LoVo (cell line): Measurements from ENCODE around the gene GDPD2.

Source experiments
- DNase-seq: peaks from one replicate; pipeline ENCODE4 v3.0.0-alpha.2; 2016; ENCODE audit warnings: low spot score

GDPD2 gene

GRCh38 chrX:70437921-70438665 lies 15.0 kb downstream of the GDPD2 start:
- DNase-seq, result no peak

GRCh38 chrX:70439016-70439415 lies 15.9 kb downstream of the GDPD2 start:
- no peak for DNase-seq

GRCh38 chrX:70442224-70442623 lies 19.1 kb downstream of the GDPD2 start:
- no peak for DNase-seq

- no peak for DNase-seq
These were observed 21.3 kb downstream of the GDPD2 start, which contains the start of gene DLG3 for GRCh38 chrX:70444326-70444945. DLG3 (plus strand) TSS chrX:70444835; CDS start chrX:70445202, 367 bp downstream.

- no peak for DNase-seq
These were observed 22.0 kb downstream of the GDPD2 start for GRCh38 chrX:70444946-70445656.

- DNase-seq, result no peak
These were observed 22.8 kb downstream of the GDPD2 start for GRCh38 chrX:70445951-70446350.

- DNase-seq, result no peak
These were observed 23.6 kb downstream of the GDPD2 start for GRCh38 chrX:70446380-70447350.

GRCh38 chrX:70449457-70449966 lies 26.4 kb downstream of the GDPD2 start:
- no peak for DNase-seq

GRCh38 chrX:70452143-70452733 lies 29.1 kb downstream of the GDPD2 start:
- DNase-seq, result peak; percentile 52

GRCh38 chrX:70453024-70453618 lies 30.0 kb downstream of the GDPD2 start:
- no peak for DNase-seq

- peak; percentile 84 for DNase-seq
These were observed 31.6 kb downstream of the GDPD2 start for GRCh38 chrX:70454441-70455365.

GRCh38 chrX:70455366-70456202 lies 32.5 kb downstream of the GDPD2 start:
- peak; percentile 5 for DNase-seq

- DNase-seq, result no peak
These were observed 33.1 kb downstream of the GDPD2 start for GRCh38 chrX:70456256-70456655.

GRCh38 chrX:70461026-70461425 lies 37.9 kb downstream of the GDPD2 start:
- DNase-seq, result no peak

GRCh38 chrX:70464051-70464450 lies 40.9 kb downstream of the GDPD2 start:
- DNase-seq, result no peak

- DNase-seq, result no peak
These were observed 43.9 kb downstream of the GDPD2 start for GRCh38 chrX:70466968-70467367.

GRCh38 chrX:70468709-70469108 lies 45.6 kb downstream of the GDPD2 start:
- DNase-seq, result no peak

GRCh38 chrX:70470850-70471289 lies 47.8 kb downstream of the GDPD2 start:
- peak; percentile 10 for DNase-seq
